HL-60 (cell line): ENCODE measurements around the gene GH1.
"Not testable (repeated sequence)": the region's sequence is repeated elsewhere in the genome, so short reads cannot be mapped to it uniquely, and the experiment has no call there.

ENCODE experiments used
- DNase-seq, 2 experiments: peaks; one replicate each; pipeline ENCODE4 v3.0.0-alpha.2; 2010 to 2020; ENCODE audit warnings: low read depth in 1 of 2, low spot score in 1 of 2
- H3K27ac ChIP-seq: fragments of 250-450 bp; sonication (Bioruptor Pico); replicated peaks from 2 replicates; pipeline ENCODE4 v1.5.1; 2020; ENCODE audit warnings: mild to moderate bottlenecking, moderate library complexity
- H3K27me3 ChIP-seq: fragments of 250-450 bp; sonication (Bioruptor Pico); 2 replicates; pipeline ENCODE4 v1.5.1; 2021; ENCODE audit warnings: mild to moderate bottlenecking, moderate library complexity; ENCODE audit not compliant: insufficient read depth, poor library complexity, severe bottlenecking
- H3K4me3 ChIP-seq: replicated peaks from 2 replicates; pipeline ENCODE4 v1.5.1; 2011; ENCODE audit warnings: mild to moderate bottlenecking, control low read depth, low read length; ENCODE audit not compliant: insufficient read depth

GH1 gene

DNA sequence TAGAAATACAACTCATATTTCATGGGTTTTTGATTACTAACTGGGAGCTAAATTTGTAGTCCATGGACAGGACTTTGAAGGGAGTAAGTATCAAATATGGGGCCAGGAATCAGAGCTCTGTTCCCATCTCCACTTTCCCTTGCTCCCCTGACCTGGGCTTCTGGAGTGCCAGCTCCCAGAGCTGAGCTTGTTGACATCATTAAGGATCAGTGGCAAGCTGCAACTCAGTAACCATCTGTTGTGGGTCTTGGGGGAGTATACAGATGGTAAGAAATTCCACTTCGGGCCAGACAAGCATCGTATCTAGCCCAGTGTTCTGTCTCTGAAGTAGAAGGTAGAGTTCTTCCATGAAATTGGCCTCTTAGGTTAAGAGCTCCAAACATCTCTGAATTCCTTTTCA lies 16.7 kb downstream of the GH1 start:
- not testable (repeated sequence) for H3K27me3 ChIP-seq, DNase-seq, H3K27ac ChIP-seq, H3K4me3 ChIP-seq

DNA sequence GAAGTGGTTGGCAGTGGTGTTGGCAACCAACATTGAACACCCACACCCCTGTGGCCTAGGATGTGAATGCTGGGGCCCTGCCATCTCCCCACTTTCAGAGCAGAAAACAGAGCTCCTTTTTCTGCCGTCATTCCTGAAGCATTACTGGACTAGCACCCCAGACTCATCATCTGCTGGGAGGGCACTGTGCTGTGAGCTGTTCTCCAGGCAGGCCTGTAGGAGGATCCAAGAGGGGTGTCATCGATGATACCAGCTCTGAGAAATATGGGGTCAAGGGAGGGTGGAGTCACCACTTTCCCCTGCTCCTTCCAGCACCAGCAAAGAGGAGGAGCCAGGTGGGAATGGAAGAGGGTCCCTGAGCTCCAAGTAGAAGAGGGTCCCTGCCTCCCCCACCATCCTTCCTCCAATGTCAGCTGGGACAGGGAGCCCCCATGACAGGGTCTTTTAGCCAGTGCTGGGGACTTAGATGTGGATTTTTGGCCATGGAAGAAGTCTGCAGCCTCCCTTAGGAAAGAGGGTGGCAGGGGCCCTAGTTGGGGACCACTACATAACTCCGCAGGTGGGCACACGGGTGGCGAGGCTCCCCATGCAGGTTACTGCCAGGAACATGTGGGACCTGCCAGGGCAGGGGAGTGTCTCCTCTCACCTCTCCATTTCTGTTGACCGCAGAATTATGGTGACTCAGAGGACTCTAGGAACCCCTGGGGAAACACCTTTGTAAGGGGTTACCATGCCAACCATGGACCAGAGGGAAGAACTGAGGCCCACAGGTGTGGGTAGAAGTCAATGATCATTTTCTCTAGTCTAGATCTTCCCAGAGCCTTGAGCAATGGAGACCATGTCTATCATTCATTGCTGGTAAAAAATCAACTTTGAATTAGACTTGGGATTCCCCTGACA lies 19.5 kb downstream of the GH1 start:
- H3K27me3 ChIP-seq, H3K4me3 ChIP-seq, DNase-seq, H3K27ac ChIP-seq: not testable (repeated sequence)

DNA sequence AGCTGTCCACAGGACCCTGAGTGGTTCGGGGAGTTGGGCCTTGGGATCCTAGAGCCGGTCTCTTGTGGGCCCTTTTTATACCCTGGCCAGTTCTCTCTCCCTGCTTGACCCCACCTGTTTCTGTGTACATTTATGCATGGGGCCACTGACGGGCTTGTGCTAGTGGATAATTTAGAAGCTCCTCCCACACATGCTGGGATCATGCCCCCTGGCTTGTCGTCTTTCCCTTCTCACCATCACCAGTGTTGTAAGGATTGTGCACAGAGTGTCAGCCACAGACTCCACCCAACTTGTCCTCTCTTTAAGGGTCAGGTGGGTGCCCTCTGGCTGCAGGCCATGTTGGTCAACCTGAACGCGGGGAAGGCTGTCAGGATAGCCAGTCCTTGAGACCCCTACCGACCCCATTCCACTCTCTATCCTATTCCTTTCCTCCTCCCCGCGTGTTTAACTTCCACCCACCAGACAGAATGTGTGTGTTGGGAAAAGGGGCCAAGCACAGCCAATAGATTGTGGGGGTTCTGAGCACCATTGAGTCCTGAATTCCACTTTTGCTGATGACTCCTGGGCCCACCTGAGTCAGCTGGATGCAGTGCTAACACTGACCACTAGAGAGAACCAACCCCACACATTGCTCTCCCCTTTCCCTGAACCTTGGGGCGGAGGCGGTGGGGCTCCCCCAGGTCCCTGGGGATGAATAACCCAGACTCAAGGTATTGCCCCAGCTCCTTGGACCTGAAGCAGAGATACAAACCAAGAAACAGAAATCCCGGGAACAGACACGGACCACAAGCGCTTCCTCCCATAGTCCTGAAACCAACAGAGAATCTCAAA lies 21.9 kb downstream of the GH1 start, which contains the start of gene CSH1:
Gene CSH1, minus strand, starts transcription at position 51 of the 831 bp plus-strand sequence. CDS start 63 bp downstream, outside the sequence.
- not testable (repeated sequence) for H3K27ac ChIP-seq, H3K4me3 ChIP-seq, DNase-seq, H3K27me3 ChIP-seq

DNA sequence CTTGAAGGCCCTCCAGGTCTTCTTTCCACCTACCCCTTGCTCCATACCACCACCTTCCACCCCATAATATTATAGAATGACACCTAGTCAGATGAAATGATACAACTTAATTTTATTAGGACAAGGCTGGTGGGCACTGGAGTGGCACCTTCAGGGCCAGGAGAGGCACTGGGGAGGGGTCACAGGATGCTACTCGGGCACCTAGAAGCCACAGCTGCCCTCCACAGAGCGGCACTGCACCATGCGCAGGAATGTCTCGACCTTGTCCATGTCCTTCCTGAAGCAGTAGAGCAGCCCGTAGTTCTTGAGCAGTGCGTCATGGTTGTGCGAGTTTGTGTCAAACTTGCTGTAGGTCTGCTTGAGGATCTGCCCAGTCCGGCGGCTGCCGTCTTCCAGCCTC lies 23.8 kb downstream of the GH1 start:
- not testable (repeated sequence) for DNase-seq, H3K4me3 ChIP-seq, H3K27me3 ChIP-seq, H3K27ac ChIP-seq

- not testable (repeated sequence) for H3K27ac ChIP-seq
These were observed 24.6 kb downstream of the GH1 start for GRCh38 chr17:63894021-63894420.

GRCh38 chr17:63892316-63893037 lies 26.2 kb downstream of the GH1 start:
- not testable (repeated sequence) for DNase-seq, H3K27ac ChIP-seq, H3K27me3 ChIP-seq, H3K4me3 ChIP-seq

More at GRCh38 chr17:63894021-63894420, 24.6 kb downstream of the GH1 start:
- not testable (repeated sequence) for H3K27me3 ChIP-seq, DNase-seq, H3K4me3 ChIP-seq

DNA sequence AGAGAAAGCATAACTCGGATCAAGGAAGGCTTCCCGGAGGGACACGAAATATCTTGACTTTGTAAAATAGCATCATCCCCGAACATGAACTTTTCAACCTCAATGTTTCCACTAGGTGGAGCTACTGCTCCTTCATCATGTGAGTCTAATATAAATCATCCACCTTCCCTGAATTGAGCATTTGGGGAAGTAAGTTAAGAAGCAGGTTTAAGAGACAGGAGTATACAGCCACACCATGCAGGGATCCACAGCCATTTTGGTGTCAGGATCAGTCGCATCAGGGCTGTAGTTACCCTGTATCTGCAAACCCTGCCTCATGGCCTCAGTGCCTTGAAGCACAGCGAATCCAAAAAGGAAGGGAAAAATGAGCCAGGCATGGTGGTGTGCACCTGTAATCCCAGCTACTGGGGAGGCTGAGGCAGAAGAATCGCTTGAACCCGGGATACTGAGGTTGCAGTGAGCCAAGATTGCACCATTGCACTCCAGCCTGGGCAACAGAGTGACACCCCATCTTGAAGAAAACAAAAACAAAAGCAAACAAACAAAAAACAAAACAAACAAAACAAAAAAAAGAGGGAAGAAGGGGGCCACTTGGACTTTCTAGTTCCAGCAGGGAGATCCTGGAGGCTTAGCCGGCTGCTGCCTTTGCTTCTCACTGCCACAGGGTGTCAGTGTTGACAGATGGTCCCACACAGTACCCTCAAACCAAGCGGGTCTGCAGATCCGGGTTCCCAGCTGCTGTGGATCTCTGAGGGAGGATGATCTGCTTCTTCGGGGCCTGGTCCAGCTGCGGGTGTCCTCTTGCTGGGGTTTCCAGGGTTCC lies 29.4 kb downstream of the GH1 start:
- H3K4me3 ChIP-seq, H3K27me3 ChIP-seq, H3K27ac ChIP-seq: not testable (repeated sequence)
- DNase-seq = peak in 1 of 2 experiments; percentile 52

DNA sequence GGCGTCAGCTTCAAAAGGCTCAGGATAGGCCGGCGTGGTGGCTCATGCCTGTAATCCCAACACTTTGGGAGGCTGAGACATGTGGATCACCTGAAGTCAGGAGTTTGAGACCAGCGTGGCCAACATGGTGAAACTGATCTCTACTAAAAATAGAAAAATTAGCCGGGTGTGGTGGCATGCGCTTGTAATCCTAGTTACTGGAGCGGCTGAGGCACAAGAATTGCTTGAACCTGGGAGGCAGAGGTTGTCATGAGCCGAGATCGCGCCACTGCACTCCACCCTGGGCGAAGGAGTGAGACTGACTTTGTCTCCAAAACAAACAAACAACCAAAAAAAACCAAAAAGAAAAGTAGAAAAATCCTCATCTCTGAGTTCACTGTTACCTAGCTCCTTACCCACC lies 33.5 kb downstream of the GH1 start:
- not testable (repeated sequence) for H3K27me3 ChIP-seq, H3K27ac ChIP-seq, H3K4me3 ChIP-seq, DNase-seq

GRCh38 chr17:63882626-63883126 lies 36.0 kb downstream of the GH1 start:
- not testable (repeated sequence) for H3K27ac ChIP-seq, H3K4me3 ChIP-seq, H3K27me3 ChIP-seq, DNase-seq
